ENCODE data around the gene LONRF3. TPM values are rescaled to one million over a fixed set of nuclear protein-coding genes. Genes with fewer than 3 reads are reported as not detected.
A peak's percentile ranks its signal among the peaks of the same experiment; 100 is the strongest.
"Not testable (repeated sequence)": the region's sequence is repeated elsewhere in the genome, so short reads cannot be mapped to it uniquely, and the experiment has no call there.

Gene LONRF3
- total RNA-seq, 2 donors from 2014 or later: 1.6 to 3.3 TPM

- H3K4me3 Mint-ChIP-seq; H3K9me3 Mint-ChIP-seq; DNase-seq; H3K27ac Mint-ChIP-seq; H3K36me3 Mint-ChIP-seq (ENCODE audit: insufficient read depth in 2 of 2); ATAC-seq (replicated peaks in 1 of 2); H3K4me1 Mint-ChIP-seq (ENCODE audit: low read depth): not testable (repeated sequence)
- H3K27me3 Mint-ChIP-seq (ENCODE audit: low read depth): peaks cover 12% of the 10 kb centered on the region
Measured at GRCh38 chrX:119027960-119028732, 53.7 kb downstream of the LONRF3 start.

GRCh38 chrX:119028733-119029330, 54.4 kb downstream of the LONRF3 start:
- H3K36me3 Mint-ChIP-seq (ENCODE audit: insufficient read depth in 2 of 2): no peaks in the 10 kb centered on the region
- no peak for DNase-seq
- no peak overlapping the region for H3K27ac Mint-ChIP-seq
- H3K27me3 Mint-ChIP-seq (ENCODE audit: low read depth): peaks cover 12% of the 10 kb centered on the region
- no peak for ATAC-seq (replicated peaks in 1 of 2)
- H3K4me1 Mint-ChIP-seq (ENCODE audit: low read depth): no peaks in the 10 kb centered on the region
- peaks cover 0 to 2% of the 10 kb centered on the region in 2 donors for H3K9me3 Mint-ChIP-seq
- H3K4me3 Mint-ChIP-seq: no peak overlapping the region

- not testable (repeated sequence) for H3K36me3 Mint-ChIP-seq (ENCODE audit: insufficient read depth in 2 of 2)
Measured at GRCh38 chrX:119029656-119030055, 55.2 kb downstream of the LONRF3 start.

GRCh38 chrX:119030990-119031389, 56.6 kb downstream of the LONRF3 start:
- no peak overlapping the region for H3K27ac Mint-ChIP-seq
- peaks cover 0 to 2% of the 10 kb centered on the region in 2 donors for H3K36me3 Mint-ChIP-seq (ENCODE audit: insufficient read depth in 2 of 2)
- H3K27me3 Mint-ChIP-seq (ENCODE audit: low read depth): peaks cover 12% of the 10 kb centered on the region
- H3K4me3 Mint-ChIP-seq: no peak overlapping the region
- peaks cover 0 to 5% of the 10 kb centered on the region in 2 donors for H3K9me3 Mint-ChIP-seq
- no peak for ATAC-seq (replicated peaks in 1 of 2)
- no peak for DNase-seq
- no peaks in the 10 kb centered on the region for H3K4me1 Mint-ChIP-seq (ENCODE audit: low read depth)

More at GRCh38 chrX:119029656-119030055, 55.2 kb downstream of the LONRF3 start:
- not testable (repeated sequence) for DNase-seq; H3K4me3 Mint-ChIP-seq; H3K27ac Mint-ChIP-seq; H3K4me1 Mint-ChIP-seq (ENCODE audit: low read depth); H3K9me3 Mint-ChIP-seq; ATAC-seq (replicated peaks in 1 of 2)
- H3K27me3 Mint-ChIP-seq (ENCODE audit: low read depth): peaks cover 12% of the 10 kb centered on the region

GRCh38 chrX:119036107-119037029, 62.0 kb downstream of the LONRF3 start:
- H3K4me3 Mint-ChIP-seq: no peak overlapping the region
- no peak for ATAC-seq (replicated peaks in 1 of 2)
- H3K9me3 Mint-ChIP-seq: peaks cover 0 to 2% of the 10 kb centered on the region in 2 donors
- H3K27ac Mint-ChIP-seq: no peak overlapping the region
- no peaks in the 10 kb centered on the region for H3K4me1 Mint-ChIP-seq (ENCODE audit: low read depth)
- peaks cover 0 to 2% of the 10 kb centered on the region in 2 donors for H3K36me3 Mint-ChIP-seq (ENCODE audit: insufficient read depth in 2 of 2)
- no peak for DNase-seq
- peaks cover 21% of the 10 kb centered on the region for H3K27me3 Mint-ChIP-seq (ENCODE audit: low read depth)

- H3K27ac Mint-ChIP-seq: no peak overlapping the region
Measured at GRCh38 chrX:119040432-119040831, 66.0 kb downstream of the LONRF3 start.

GRCh38 chrX:119041175-119041574, 66.8 kb downstream of the LONRF3 start:
- Mint-ChIP-seq H3K27ac (no peak overlapping the region), H3K9me3 (no peaks in the 10 kb centered on the region), H3K4me1 (ENCODE audit: low read depth) (no peaks in the 10 kb centered on the region), H3K36me3 (ENCODE audit: insufficient read depth in 2 of 2) (no peaks in the 10 kb centered on the region), H3K4me3 (no peak overlapping the region), H3K27me3 (ENCODE audit: low read depth) (peaks cover 24% of the 10 kb centered on the region)
- ATAC-seq (replicated peaks in 1 of 2): no peak
- DNase-seq: no peak

More at GRCh38 chrX:119040432-119040831, 66.0 kb downstream of the LONRF3 start:
- peaks cover 24% of the 10 kb centered on the region for H3K27me3 Mint-ChIP-seq (ENCODE audit: low read depth)
- no peaks in the 10 kb centered on the region for H3K9me3 Mint-ChIP-seq
- no peak for ATAC-seq (replicated peaks in 1 of 2)
- no peak overlapping the region for H3K4me3 Mint-ChIP-seq
- no peaks in the 10 kb centered on the region for H3K36me3 Mint-ChIP-seq (ENCODE audit: insufficient read depth in 2 of 2)
- no peak for DNase-seq
- no peaks in the 10 kb centered on the region for H3K4me1 Mint-ChIP-seq (ENCODE audit: low read depth)

- Mint-ChIP-seq H3K9me3 (no peaks in the 10 kb centered on the region), H3K27ac (no peak overlapping the region), H3K4me1 (ENCODE audit: low read depth) (no peaks in the 10 kb centered on the region), H3K36me3 (ENCODE audit: insufficient read depth in 2 of 2) (no peaks in the 10 kb centered on the region), H3K27me3 (ENCODE audit: low read depth) (peaks cover 27% of the 10 kb centered on the region), H3K4me3 (no peak overlapping the region)
- DNase-seq (no peak), ATAC-seq (replicated peaks in 1 of 2) (no peak)
Measured at GRCh38 chrX:119042040-119042439, 67.6 kb downstream of the LONRF3 start.

- no peaks in the 10 kb centered on the region for H3K36me3 Mint-ChIP-seq (ENCODE audit: insufficient read depth in 2 of 2)
- no peak for ATAC-seq (replicated peaks in 1 of 2)
- no peak overlapping the region for H3K27ac Mint-ChIP-seq
- no peaks in the 10 kb centered on the region for H3K4me1 Mint-ChIP-seq (ENCODE audit: low read depth)
- no peak overlapping the region for H3K4me3 Mint-ChIP-seq
- no peak for DNase-seq
- H3K27me3 Mint-ChIP-seq (ENCODE audit: low read depth): peaks cover 33% of the 10 kb centered on the region
- H3K9me3 Mint-ChIP-seq: no peaks in the 10 kb centered on the region
Measured at GRCh38 chrX:119042996-119043395, 68.6 kb downstream of the LONRF3 start.

- no peak for DNase-seq
- Mint-ChIP-seq H3K27me3 (ENCODE audit: low read depth) (peaks cover 45% of the 10 kb centered on the region), H3K4me1 (ENCODE audit: low read depth) (no peaks in the 10 kb centered on the region), H3K4me3 (no peak overlapping the region), H3K27ac (no peak overlapping the region), H3K36me3 (ENCODE audit: insufficient read depth in 2 of 2) (no peaks in the 10 kb centered on the region), H3K9me3 (no peaks in the 10 kb centered on the region)
- peak; percentile 44 to 57 for ATAC-seq (replicated peaks in 1 of 2)
Measured at GRCh38 chrX:119045884-119046283, 71.5 kb downstream of the LONRF3 start.

- no peak for DNase-seq
- peaks cover 53% of the 10 kb centered on the region for H3K27me3 Mint-ChIP-seq (ENCODE audit: low read depth)
- H3K9me3 Mint-ChIP-seq: no peaks in the 10 kb centered on the region
- no peak overlapping the region for H3K27ac Mint-ChIP-seq
- H3K4me1 Mint-ChIP-seq (ENCODE audit: low read depth): no peaks in the 10 kb centered on the region
- no peak for ATAC-seq (replicated peaks in 1 of 2)
- H3K4me3 Mint-ChIP-seq: no peak overlapping the region
- no peaks in the 10 kb centered on the region for H3K36me3 Mint-ChIP-seq (ENCODE audit: insufficient read depth in 2 of 2)
Measured at GRCh38 chrX:119055687-119056086, 81.3 kb downstream of the LONRF3 start.

GRCh38 chrX:119062750-119063374, 88.4 kb downstream of the LONRF3 start:
- ATAC-seq (replicated peaks in 1 of 2) (no peak), DNase-seq (no peak)
- Mint-ChIP-seq H3K36me3 (ENCODE audit: insufficient read depth in 2 of 2) (no peaks in the 10 kb centered on the region), H3K9me3 (no peaks in the 10 kb centered on the region), H3K27me3 (ENCODE audit: low read depth) (peaks cover 27% of the 10 kb centered on the region), H3K4me3 (no peak overlapping the region), H3K4me1 (ENCODE audit: low read depth) (no peaks in the 10 kb centered on the region), H3K27ac (no peak overlapping the region)
